Gastrocnemius medialis (tissue), 4 donors: Measurements from ENCODE around the gene DPM1.

Experiments used
- POLR2A ChIP-seq, 2 donors: fragments of 450-650 bp; IDR thresholded peaks; one replicate each; pipeline ENCODE4 v1.6.1; 2017; ENCODE audit warnings: antibody characterized with exemption in 2 of 2, mild to moderate bottlenecking in 2 of 2, moderate library complexity in 2 of 2
- TF ChIP-seq, protein P1 (sequence below), 5 experiments: fragments of 450-650 bp in 3 of 5; fragments of 200-600 bp in 2 of 5; sonication (generic) in 2 of 5; IDR thresholded peaks in 4 of 5; conservative IDR thresholded peaks in 1 of 5; 1 replicate in 4 of 5; 2 replicates in 1 of 5; pipeline ENCODE4 v1.5.1; 2016 to 2019; ENCODE audit warnings: antibody characterized with exemption in 5 of 5, mild to moderate bottlenecking in 3 of 5, moderate library complexity in 3 of 5

DNA sequence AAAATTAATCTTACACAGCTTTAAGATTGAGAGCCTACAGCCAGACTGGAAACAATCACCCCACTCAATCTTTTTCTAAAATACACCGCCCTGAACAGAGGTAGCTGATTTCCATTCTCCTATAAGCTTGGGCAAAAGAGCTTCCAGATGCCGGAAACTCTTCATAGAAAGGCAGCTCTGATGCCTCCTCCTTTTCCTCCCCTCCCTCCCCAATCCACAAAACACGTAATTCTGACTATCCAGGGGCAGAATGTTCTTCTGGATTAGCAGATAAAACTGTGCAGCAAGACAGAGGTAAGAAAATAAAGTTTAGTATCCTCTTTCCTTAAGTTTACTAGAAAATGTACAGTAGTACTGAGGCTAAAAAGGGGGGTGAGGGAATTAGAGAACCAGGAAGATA is 42.9 kb downstream of the DPM1 start:
- TF ChIP-seq, protein P1, sequence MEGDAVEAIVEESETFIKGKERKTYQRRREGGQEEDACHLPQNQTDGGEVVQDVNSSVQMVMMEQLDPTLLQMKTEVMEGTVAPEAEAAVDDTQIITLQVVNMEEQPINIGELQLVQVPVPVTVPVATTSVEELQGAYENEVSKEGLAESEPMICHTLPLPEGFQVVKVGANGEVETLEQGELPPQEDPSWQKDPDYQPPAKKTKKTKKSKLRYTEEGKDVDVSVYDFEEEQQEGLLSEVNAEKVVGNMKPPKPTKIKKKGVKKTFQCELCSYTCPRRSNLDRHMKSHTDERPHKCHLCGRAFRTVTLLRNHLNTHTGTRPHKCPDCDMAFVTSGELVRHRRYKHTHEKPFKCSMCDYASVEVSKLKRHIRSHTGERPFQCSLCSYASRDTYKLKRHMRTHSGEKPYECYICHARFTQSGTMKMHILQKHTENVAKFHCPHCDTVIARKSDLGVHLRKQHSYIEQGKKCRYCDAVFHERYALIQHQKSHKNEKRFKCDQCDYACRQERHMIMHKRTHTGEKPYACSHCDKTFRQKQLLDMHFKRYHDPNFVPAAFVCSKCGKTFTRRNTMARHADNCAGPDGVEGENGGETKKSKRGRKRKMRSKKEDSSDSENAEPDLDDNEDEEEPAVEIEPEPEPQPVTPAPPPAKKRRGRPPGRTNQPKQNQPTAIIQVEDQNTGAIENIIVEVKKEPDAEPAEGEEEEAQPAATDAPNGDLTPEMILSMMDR (IDR thresholded peaks at IDR 0.05 in 4 of 5, conservative IDR thresholded peaks at IDR 0.05 in 1 of 5) = no peak
- no peak for TF ChIP-seq POLR2A (IDR thresholded peaks at IDR 0.05)
